Measurements from ENCODE around the gene PSME3.
"Not testable (repeated sequence)": the region's sequence is repeated elsewhere in the genome, so short reads cannot be mapped to it uniquely, and the experiment has no call there.

PSME3 gene

DNA sequence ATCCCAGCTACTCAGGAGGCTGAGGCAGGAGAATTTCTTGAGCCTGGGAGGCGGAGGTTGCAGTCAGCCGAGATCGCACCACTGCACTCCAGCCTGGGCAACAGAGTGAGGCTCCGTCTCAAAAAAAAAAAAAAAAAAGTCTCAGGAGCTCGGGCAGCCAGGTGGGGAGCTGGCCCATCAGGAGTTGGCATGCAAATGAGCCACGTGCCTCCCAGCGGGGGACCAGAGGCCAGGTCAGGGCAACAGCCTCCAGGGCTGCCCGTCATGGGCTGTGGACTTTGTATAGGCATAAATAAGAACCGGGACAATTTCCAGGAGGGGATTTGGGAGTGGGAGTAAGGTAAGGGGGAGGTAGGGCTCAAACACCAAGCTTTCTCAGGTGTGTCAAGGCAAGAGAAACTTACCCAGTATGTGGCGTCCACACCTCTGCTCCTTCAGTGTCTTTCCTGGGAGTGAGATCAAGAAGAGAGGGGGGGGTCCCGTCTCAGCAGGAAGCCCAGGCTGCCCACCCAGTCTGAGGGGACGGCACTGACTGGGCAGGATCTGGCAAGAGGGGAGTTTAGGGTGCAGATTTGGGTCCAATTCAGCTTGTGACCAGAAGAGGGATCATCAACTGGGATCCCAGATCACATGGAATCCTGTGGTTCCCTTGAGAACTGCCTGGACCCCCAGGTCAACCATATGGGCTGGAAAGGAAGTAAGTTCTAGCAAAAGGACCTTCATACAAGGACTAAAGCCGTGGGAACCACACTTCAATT lies 45.1 kb downstream of the PSME3 start:
- no peak for DNase-seq (ENCODE audit: low spot score)

DNA sequence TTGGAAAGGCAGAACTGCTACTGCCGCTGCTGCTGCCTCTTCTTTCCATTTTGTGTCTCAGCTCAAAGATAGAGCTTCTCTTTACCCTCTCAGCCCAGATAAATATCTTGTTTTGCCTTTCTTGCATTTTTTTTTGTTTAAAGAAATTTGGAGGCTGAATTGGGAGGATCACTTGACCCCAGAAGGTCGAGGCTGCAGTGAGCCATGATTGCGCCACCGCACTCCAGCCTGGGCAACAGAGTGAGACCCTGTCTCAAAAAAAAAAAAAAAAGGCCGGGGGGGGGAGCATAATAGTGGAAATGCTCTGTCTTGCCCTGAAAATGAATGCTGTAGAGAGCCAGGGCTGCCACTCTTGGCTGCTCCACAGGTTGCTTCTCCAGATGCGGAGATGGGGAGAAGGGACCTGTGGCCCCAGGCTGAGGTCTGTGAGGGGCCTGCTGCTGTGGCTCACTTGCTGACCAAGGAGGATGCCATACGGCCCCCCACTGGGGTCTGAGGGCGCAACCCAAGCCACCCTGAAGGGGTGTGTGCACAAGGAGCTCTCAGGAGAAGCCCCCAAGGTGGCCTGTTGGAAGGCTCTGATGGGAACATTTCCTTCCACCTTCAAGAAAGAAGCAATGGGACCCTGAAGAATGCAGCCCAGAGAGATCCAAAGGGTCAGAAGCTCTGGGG lies 45.9 kb downstream of the PSME3 start:
- DNase-seq (ENCODE audit: low spot score): no peak

DNA sequence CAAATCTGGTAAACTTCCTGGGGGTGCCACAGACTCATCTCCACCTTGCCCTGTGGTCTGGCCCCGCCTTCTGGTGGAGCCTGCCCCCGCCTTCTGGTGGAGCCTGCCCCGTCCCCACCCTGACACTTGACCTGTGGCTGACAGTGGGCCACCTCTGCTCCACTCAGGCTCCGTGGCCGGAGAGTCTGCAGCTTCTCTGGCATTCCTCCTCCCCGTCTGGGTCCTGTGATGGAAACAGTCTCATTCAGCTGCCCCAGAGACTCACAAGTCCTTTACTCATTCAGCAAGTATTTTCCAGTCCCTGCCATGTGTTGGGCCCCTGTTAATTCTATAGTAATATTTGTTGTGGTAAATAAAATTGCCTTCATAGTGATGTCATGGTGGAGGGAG lies 46.4 kb downstream of the PSME3 start:
- no peak for DNase-seq (ENCODE audit: low spot score)

DNA sequence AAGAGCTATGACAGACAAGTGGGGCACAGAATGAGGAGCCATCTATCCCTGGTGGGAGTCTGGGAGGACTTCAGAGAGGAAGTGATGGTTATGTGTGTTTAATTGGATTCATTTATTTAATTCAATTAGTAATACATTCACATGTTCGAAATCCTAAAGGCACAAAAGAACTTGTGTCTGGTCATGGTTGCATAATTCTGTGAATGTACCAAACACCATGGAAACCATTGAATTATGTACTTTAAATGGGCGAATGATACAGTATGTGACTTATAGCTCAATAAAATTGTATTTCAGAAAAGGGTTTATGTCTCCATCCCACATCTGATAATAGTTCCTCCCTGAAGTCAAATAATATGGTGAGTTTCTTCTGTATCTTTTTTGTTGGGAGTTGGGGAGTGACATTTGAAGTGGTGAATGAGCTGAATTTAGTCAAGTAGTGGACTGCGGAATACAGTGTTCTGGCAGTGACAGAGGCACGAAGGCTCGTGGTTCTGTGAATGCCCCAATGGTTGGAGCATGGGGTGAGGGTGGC lies 47.6 kb downstream of the PSME3 start:
- DNase-seq (ENCODE audit: low spot score): no peak

DNA sequence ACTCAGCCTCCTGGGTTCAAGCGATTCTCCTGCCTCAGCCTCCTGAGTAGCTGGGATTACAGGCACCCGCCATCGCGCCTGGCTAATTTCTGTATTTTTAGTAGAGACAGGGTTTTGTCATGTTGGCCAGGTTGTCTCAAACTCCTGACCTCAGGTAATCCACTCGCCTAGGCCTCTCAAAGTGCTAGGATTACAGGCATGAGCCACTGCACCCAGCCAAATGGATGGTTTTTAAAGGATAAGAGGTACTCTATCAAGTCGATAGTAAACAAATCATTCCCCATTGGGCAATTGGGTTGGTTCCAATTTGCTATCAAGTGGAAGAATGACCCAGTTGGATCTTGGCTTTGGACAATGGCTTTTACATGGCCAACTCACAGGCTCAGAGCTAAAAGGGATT lies 48.5 kb downstream of the PSME3 start:
- not testable (repeated sequence) for DNase-seq (ENCODE audit: low spot score)

DNA sequence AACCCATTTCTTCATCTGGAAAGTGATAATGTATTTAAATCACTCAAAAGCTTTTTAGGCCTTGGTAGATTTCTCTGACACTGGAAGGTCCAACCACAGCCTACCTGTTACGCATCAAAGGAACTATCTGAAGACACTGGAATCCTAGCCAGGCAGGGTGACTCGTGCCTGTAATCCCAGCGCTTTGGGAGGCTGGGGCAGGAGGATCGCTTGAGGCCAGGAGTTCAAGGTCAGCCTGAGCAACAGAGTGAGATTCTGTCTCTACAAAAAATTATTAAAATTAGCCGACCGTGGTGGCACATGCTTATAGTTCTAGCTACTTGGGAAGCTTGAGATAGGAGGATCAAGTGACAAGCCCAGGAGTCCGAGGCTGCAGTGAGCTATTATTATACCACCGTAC lies 49.0 kb downstream of the PSME3 start:
- no peak for DNase-seq (ENCODE audit: low spot score)

- no peak for DNase-seq (ENCODE audit: low spot score)
Observed at GRCh38 chr17:42883802-42884558, 50.8 kb downstream of the PSME3 start.

GRCh38 chr17:42885806-42886205 lies 52.6 kb downstream of the PSME3 start:
- not testable (repeated sequence) for DNase-seq (ENCODE audit: low spot score)

DNA sequence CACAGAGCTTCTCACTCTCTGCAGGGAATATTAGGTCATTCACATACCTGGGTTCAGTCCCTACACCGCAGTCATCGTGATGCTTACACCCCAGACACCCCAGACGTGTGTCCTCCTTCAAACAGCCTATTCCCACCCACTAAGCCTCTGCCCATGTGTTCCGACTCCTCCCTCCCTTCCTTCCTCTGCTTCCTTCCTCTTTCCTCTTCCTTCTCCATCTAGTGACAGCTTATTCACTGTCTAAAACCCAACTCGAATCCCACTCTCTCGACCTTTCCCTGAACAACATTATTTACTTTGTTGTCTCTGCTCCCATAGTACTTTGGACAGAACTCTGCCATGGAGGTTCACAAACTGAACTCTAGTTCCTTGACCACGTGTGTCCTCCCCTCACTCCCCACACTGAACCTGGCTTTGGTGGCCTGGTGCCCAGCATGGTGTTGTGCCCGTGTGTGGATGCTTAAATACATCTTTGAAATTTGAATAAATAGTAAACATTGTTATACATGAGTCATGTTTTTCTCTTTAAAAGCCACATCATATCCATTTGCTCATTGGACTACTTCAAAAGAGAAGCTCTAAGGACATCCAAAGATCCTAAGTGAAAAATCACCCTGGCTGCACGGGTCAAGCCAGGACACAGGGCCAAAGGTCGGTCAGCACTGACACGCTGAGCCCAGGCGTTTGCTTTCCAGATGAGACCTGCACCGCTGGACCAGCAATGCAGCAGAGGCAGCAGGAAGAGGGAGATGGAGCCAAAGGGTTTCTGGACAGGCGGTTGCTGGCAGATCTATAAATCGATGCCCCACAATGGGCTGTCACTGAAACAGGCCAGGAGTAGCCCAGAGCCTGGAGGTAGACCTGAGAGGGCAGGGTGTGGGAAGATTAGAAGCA lies 53.3 kb downstream of the PSME3 start:
- no peak for DNase-seq (ENCODE audit: low spot score)

DNA sequence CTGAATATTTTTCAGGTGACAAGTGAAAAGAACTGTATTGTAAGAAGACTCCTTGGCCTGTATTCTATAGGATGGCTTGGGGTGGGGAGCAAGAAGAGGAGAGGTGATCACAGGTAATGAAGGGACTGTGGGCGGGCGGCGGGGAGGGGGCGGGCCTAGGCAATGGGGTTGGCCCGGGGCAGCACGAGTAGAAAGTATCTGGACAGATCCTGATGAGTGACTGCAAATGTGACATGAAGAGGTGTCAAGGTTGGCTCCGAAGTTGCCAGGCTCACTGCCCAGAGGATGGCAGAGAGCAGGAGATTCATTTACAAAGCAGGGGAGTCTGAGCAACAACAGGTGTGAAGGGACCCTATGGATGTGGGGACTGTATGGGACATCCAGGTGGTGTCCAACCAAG lies 56.6 kb downstream of the PSME3 start:
- no peak for DNase-seq (ENCODE audit: low spot score)

DNA sequence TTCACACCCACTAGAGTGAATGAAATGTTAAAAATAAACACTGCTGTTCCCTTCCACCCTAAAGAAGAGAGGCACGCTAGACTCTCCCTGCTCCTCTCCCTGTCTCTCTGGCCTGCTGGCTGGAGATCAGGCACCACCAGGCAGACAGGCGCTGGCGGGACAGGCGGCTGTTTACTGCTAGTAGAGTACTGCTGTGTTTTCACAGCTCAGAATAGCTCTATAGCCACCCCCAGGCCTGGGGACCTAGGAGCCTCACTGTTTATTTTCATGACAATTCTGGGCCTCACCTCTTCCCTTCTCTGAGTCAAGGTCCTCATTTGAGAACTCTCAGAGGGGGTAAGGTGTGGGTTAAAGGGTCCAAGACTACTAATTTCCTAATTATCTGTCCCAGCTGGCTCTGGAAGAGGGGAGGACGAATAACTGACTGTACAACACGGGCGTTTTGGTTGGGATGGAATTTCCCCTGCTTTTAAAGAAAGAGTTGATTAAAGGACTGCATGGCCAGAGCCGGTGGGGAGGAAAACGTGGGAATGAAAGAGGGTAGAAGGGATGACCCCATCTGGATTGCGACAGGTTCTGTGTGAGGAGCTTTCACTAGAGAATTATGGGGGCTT lies 58.4 kb downstream of the PSME3 start:
- no peak for DNase-seq (ENCODE audit: low spot score)

DNA sequence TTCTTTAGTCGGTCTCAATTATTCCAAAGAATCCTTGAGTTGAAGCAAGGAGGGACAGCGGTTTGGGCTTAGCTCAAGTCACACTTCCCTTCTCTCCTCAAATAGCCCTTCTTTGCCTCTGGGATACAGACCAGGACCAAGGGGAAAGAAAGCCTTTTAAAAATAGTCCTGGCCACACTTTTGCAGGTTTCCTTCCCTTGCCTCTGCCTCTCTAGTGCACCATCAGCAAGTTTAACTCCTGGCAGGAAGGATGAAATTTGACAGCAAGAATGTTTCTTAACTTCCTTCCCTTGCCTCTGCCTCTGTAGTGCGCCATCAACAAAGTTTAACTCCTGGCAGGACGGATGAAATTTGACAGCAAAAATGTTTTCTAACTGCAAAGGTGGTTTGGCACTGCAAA lies 60.2 kb downstream of the PSME3 start:
- no peak for DNase-seq (ENCODE audit: low spot score)

All from CD4-positive, alpha-beta T cell treated with Interleukin-2 at 100 ng/mL for 4 hours (primary cell).